Activated naive CD8-positive, alpha-beta T cell (primary cell): Measurements from ENCODE around the gene CDH13.

Source experiments
- H3K27ac Mint-ChIP-seq: one replicate; pipeline ENCODE4 v1.8.0; 2021; ENCODE audit warnings: mixed read lengths
- H3K27me3 Mint-ChIP-seq: one replicate; pipeline ENCODE4 v1.8.0; 2021; ENCODE audit warnings: mixed read lengths
- H3K36me3 Mint-ChIP-seq: one replicate; pipeline ENCODE4 v1.8.0; 2021; ENCODE audit warnings: mixed read lengths
- H3K4me1 Mint-ChIP-seq: one replicate; pipeline ENCODE4 v1.8.0; 2021; ENCODE audit warnings: low read depth, mixed read lengths
- H3K4me3 Mint-ChIP-seq: one replicate; pipeline ENCODE4 v1.8.0; 2021; ENCODE audit warnings: mild to moderate bottlenecking, mixed read lengths
- H3K9me3 Mint-ChIP-seq: one replicate; pipeline ENCODE4 v1.8.0; 2021; ENCODE audit warnings: low read depth, mixed read lengths

CDH13 gene

DNA sequence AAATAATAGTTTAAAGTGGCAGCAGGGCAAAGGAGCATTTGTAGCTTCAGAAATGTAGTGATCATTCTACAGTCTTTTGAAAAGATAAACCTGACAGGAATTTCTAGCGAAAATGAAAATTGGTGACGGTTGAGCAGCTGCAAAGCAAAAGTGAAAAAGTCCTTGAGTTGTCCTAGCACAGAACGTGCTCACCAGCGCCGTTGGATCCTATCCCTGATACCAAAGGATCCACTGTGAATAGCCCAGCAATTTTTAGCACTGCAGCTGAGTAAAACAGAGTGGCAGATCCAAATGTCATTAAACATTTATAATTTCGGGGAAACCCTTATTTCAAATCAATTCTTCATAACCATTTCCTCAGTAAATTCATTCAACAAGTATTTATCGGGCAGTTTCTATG lies 727.2 kb downstream of the CDH13 start:
- Mint-ChIP-seq H3K9me3 (no peaks in the 10 kb centered on the region), H3K4me3 (no peak overlapping the region), H3K27ac (no peak overlapping the region), H3K4me1 (no peaks in the 10 kb centered on the region), H3K36me3 (no peaks in the 10 kb centered on the region), H3K27me3 (no peaks in the 10 kb centered on the region)

DNA sequence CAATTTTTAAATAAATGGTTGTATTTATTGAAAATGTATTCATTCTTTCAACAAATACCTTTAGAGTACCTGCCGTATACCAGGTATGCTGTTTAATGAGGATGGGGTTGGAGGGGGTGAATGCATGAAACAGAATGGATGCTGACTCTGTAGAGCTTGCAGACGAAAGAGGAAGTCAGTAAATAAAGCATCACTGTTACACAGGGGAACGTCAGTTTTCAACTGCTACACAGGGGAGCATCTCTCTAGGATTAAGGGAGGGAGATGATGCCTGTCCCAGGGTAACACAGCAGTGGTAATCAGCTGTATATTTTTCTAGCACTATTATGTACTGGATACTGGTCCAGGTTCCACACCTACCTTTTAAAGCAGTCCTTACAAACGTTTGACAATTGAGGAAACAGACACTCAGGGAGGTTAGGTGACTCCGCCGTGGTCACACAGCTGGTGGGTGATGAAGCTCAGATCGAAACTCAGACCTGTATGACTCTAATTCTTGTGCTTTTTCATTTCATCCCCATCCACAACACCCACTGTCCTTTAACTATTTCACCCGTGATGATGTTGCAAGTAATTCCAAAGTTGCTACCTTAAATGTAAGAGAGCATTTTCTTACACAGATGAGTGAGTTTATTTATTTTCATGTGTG lies 728.9 kb downstream of the CDH13 start:
- no peaks in the 10 kb centered on the region for H3K9me3 Mint-ChIP-seq
- no peak overlapping the region for H3K27ac Mint-ChIP-seq
- no peaks in the 10 kb centered on the region for H3K4me1 Mint-ChIP-seq
- H3K27me3 Mint-ChIP-seq, result no peaks in the 10 kb centered on the region
- H3K4me3 Mint-ChIP-seq, result no peak overlapping the region
- H3K36me3 Mint-ChIP-seq, result no peaks in the 10 kb centered on the region

DNA sequence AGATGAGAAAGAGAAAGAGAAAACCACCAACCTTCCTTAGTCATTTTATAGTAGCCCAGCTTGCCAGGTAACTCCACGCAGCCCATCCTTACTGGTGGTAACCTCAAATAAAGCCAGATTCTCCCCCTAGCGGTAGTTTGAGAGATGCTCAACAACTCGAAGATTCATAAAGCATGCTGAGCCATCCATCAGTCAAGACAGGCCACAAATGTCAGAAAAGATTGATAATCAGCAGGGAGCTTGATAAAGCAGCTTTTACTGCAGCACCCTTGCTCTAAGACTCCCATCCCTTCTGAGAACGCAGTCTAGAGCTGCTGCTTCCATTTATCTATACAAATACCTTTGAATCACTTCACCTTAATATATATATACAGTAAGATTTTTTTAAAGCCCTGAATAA lies 729.5 kb downstream of the CDH13 start:
- Mint-ChIP-seq H3K4me3 (no peak overlapping the region), H3K4me1 (no peaks in the 10 kb centered on the region), H3K9me3 (no peaks in the 10 kb centered on the region), H3K27ac (no peak overlapping the region), H3K27me3 (no peaks in the 10 kb centered on the region), H3K36me3 (no peaks in the 10 kb centered on the region)

DNA sequence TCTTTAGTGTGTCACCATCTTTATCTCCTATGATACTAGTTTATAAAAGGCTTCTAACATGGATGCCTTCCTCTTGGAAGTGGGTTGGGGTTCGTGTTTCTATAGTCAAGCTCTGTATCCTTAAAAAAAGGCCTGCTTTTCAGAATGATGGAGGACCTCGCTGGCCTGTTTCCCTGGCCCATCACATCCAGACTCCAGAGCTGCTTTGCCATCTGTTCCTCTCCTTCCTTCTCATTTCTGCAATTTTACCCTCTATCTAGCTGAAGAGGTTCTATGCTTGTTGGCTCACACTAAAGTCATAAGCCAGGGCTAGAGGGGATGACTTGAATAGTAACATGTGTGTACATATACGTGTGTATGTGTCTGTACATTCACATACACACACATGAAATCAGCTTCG lies 730.2 kb downstream of the CDH13 start:
- no peak overlapping the region for H3K27ac Mint-ChIP-seq
- no peak overlapping the region for H3K4me3 Mint-ChIP-seq
- H3K36me3 Mint-ChIP-seq, result no peaks in the 10 kb centered on the region
- H3K4me1 Mint-ChIP-seq, result no peaks in the 10 kb centered on the region
- H3K9me3 Mint-ChIP-seq, result no peaks in the 10 kb centered on the region
- no peaks in the 10 kb centered on the region for H3K27me3 Mint-ChIP-seq

DNA sequence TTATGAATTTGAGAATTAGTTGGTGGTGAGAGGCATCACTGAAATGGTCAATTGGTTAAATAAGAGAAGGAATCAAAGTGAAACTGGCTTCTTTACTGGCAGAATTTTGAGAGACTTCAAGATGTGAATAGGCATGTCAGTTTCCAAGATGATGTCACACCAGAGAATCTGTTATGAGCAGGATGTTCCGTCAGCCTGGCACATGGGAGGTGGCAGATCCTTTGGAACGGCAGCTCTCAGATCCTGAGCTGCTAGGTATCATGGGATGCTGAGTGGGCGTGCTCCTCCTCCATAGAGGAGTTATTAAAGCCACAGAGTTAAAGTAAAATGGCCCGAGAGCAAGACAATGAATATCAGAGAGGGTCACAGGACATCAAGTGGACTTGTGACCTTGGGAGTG lies 736.8 kb downstream of the CDH13 start:
- Mint-ChIP-seq H3K9me3 (no peaks in the 10 kb centered on the region), H3K4me3 (no peak overlapping the region), H3K4me1 (no peaks in the 10 kb centered on the region), H3K27me3 (peaks cover 3% of the 10 kb centered on the region), H3K27ac (no peak overlapping the region), H3K36me3 (no peaks in the 10 kb centered on the region)

DNA sequence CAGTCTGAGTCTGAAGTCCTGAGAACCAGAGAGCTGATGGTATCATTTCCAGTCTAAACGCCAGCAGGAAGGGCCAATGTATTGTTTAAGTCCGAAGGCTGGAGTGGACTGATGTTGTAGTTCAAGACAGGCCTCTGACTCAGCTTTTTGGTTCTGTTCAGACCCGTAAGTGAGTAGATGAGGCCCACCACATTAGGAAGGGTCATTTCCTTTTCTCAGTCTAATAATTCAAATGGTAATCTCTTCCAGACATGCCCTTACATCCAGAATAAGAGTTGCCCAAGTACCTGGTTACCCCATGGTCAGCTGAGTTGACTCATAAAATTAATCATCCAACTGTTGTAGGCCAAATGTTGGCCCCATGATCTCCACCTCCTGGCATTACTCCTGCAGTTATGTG lies 738.4 kb downstream of the CDH13 start:
- Mint-ChIP-seq H3K4me1 (no peaks in the 10 kb centered on the region), H3K36me3 (no peaks in the 10 kb centered on the region), H3K4me3 (no peak overlapping the region)

DNA sequence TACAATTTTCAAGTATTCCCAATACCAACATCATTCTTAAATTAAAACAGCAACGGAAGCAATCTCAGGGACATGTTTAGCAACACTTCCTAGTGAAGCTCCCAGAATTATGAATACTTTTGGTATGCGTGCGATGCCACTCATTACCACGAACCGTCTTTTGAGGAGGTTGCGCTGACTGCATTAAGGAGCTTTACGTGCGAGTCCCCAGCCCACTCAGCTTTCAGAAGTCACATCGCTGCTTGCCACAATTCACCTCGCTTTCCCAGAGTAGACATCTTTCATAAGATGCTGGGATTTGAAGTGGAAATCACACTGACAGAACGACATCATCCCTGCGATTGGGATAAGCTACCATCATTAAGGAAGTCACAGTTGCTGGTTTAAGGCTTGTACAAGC lies 739.5 kb downstream of the CDH13 start:
- H3K27me3 Mint-ChIP-seq, result peaks cover 5% of the 10 kb centered on the region
- no peaks in the 10 kb centered on the region for H3K9me3 Mint-ChIP-seq
- H3K36me3 Mint-ChIP-seq, result no peaks in the 10 kb centered on the region
- H3K4me1 Mint-ChIP-seq, result no peaks in the 10 kb centered on the region
- no peak overlapping the region for H3K27ac Mint-ChIP-seq
- no peak overlapping the region for H3K4me3 Mint-ChIP-seq

More for the DNA sequence above, 738.4 kb downstream of the CDH13 start:
- Mint-ChIP-seq H3K9me3 (no peaks in the 10 kb centered on the region), H3K27me3 (peaks cover 5% of the 10 kb centered on the region), H3K27ac (no peak overlapping the region)

DNA sequence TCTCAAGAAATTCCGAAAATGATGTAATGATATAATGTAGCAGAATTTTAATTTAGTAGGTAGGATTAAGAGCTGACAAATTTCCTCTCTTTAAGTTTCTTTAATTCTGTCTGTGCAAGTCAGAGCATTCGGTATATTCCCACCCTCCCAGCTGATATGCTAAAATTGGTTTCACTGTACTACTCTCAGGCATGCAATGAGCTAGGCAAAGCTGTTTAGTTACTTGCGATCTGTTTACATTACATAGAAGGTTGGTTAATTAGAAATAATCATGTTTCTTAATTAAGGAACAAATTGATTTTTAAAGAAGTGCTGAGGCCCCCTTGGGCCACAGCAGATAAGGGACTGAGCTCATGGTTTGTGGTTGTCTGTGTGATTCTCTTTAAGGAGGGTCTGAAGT lies 748.2 kb downstream of the CDH13 start:
- no peaks in the 10 kb centered on the region for H3K27me3 Mint-ChIP-seq
- H3K4me3 Mint-ChIP-seq, result no peak overlapping the region
- H3K9me3 Mint-ChIP-seq, result no peaks in the 10 kb centered on the region
- H3K27ac Mint-ChIP-seq, result no peak overlapping the region
- H3K36me3 Mint-ChIP-seq, result no peaks in the 10 kb centered on the region
- H3K4me1 Mint-ChIP-seq, result no peaks in the 10 kb centered on the region

DNA sequence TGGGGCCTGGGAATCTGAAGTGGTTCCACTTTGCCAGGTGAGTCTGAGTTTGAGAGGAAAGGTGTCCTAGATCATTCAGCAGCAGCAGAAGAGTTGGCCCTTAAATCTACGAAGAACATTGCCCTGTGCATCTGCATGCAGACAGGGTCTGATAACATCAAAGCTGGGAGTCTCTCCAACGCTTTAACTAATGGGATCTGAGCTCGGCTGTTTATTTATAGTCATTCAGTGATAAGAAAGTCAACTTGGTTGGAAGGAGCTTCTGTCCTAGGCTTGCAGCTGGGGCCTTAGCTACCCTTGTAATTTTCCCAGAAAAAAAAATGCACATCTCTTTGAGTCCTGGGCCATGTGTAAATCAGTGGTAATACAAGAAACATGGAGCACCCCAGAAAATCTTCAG lies 763.0 kb downstream of the CDH13 start:
- Mint-ChIP-seq H3K4me1 (no peaks in the 10 kb centered on the region), H3K4me3 (no peak overlapping the region), H3K27me3 (no peaks in the 10 kb centered on the region), H3K27ac (no peak overlapping the region), H3K9me3 (peaks cover 4% of the 10 kb centered on the region), H3K36me3 (no peaks in the 10 kb centered on the region)

DNA sequence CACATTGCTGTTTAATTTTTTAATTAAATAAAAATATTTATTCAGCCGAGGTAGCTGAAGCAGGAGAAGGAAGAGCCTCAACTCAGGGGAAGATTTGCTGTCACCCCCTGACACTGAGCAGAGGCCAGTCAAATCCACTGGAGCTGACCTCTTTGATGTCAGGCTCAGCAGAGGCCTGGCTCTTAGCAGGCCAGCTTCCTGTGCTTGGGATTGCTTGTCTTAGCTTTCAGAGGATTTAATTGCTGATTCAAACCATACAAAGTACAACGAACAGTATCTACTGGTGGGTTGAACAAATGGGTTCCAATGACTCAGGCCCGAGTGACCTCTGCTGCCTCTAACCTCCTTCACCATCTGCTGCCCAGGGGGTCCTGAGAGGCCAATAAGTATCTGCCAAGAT lies 764.0 kb downstream of the CDH13 start:
- Mint-ChIP-seq H3K27me3 (no peaks in the 10 kb centered on the region), H3K4me3 (no peak overlapping the region), H3K27ac (no peak overlapping the region), H3K4me1 (no peaks in the 10 kb centered on the region), H3K36me3 (no peaks in the 10 kb centered on the region), H3K9me3 (peaks cover 5% of the 10 kb centered on the region)

DNA sequence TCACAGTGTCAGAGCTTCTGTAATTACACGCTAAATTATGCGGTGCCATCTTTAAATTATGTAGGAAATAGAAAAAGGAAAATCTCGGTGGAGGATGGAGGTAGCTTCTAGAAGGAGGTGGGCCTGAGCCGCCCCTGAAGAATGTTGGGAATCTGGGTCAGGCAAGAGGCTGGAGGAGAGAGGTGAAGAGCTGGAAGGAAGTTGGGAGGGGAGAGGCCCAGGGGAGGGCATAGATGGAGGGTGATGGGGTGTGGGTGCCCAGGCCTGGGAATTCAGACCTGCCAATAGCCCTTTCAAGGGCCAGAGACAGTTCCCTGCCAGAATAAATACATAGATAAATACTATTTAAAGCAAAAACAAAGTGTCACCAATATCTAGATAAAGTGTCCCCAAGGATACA lies 766.0 kb downstream of the CDH13 start:
- Mint-ChIP-seq H3K36me3 (no peaks in the 10 kb centered on the region), H3K4me3 (no peak overlapping the region), H3K9me3 (peaks cover 9% of the 10 kb centered on the region), H3K4me1 (no peaks in the 10 kb centered on the region), H3K27ac (no peak overlapping the region), H3K27me3 (no peaks in the 10 kb centered on the region)

DNA sequence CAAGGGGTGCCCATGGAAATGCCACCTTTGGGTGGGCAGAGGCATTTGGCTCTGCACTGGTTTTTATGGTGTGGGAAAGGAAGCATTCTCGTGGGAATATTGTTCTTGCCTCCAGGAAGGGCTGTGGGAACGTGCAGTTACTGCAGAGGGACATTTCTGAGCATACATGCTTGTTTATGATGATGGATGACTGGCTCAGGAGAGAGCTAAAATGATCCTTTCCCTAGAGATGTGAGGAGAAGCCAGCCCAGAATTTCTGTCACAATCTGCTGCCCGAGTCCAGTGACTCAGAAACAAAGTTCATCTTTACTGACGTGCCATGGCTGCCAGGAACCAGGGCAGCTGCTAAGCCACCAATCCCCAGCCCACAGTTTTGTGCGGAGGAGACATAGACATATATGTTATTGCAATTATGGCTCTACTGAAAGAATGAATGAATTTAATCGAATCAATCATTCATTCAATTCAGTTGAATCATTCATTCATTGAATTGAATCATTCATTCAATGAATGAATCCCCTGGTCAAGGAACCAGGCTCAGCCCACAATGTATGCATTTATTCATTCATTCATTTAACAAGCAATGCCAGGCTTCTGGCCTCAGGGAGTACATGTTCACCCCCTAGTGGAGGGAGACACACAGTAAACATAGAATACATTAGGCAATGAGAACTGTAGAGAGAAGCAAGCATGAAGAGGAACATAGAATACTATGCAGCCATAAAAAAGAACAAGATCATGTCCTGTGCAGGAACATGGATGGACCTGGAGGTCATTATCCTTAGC lies 766.6 kb downstream of the CDH13 start:
- no peaks in the 10 kb centered on the region for H3K4me1 Mint-ChIP-seq
- H3K4me3 Mint-ChIP-seq, result no peak overlapping the region
- H3K27me3 Mint-ChIP-seq, result no peaks in the 10 kb centered on the region
- H3K9me3 Mint-ChIP-seq, result peaks cover 9% of the 10 kb centered on the region
- no peaks in the 10 kb centered on the region for H3K36me3 Mint-ChIP-seq
- H3K27ac Mint-ChIP-seq, result no peak overlapping the region

DNA sequence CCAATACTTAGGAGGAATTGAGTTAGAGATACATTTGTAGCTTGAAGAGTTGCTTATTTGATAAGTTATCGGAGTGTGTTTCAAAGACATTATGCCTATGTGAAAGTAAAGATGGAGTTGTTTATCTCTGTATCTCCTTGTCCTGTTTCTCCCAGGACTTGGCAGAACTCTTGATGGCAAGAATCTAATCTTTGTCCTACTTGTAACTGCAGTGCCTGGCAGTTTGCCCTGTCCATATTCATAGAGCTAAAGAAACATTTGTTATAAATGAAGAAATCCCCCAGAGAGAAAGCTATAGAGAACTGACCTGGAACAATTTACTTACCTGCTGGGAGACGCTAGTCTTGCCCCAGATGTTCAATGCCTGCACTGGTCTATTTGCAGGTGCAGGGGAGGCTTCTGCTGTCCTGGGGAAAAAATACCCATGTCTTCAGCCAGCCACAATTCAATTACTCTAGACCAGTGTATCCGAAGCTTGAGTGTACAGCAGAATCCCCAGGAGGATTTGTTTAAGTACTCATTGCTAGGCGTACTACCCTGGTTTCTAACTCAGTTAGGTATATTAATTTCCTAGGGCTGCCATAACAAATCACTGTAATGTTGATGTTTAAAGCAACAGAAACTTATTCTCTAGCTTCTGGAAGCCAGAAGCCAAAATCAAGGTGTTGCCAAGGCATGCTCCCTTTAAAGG lies 771.0 kb downstream of the CDH13 start:
- Mint-ChIP-seq H3K4me1 (no peaks in the 10 kb centered on the region), H3K27ac (no peak overlapping the region), H3K9me3 (peaks cover 5% of the 10 kb centered on the region), H3K36me3 (no peaks in the 10 kb centered on the region), H3K27me3 (no peaks in the 10 kb centered on the region), H3K4me3 (no peak overlapping the region)

DNA sequence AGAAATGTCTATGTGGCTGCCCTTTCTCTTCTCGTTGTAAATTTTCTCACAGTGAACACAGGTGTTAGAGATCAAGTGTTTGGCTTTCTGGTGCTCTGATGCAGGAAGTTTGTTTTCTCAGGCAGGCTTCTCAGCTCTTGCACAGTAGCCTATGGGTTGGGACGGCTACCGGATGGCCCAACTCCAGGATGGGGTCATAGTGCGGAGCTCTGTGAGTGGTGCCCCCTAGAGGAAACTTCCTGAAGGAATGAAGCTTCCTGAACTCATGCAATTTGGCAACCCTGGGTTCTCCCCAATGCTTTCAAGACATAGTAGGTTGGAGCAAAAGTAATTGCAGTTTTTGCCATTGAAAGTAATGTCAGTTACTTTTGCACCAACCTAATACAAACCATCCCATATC lies 773.5 kb downstream of the CDH13 start:
- no peaks in the 10 kb centered on the region for H3K36me3 Mint-ChIP-seq
- H3K27me3 Mint-ChIP-seq, result no peaks in the 10 kb centered on the region
- no peaks in the 10 kb centered on the region for H3K4me1 Mint-ChIP-seq
- H3K4me3 Mint-ChIP-seq, result no peak overlapping the region
- no peak overlapping the region for H3K27ac Mint-ChIP-seq
- H3K9me3 Mint-ChIP-seq, result peaks cover 5% of the 10 kb centered on the region

DNA sequence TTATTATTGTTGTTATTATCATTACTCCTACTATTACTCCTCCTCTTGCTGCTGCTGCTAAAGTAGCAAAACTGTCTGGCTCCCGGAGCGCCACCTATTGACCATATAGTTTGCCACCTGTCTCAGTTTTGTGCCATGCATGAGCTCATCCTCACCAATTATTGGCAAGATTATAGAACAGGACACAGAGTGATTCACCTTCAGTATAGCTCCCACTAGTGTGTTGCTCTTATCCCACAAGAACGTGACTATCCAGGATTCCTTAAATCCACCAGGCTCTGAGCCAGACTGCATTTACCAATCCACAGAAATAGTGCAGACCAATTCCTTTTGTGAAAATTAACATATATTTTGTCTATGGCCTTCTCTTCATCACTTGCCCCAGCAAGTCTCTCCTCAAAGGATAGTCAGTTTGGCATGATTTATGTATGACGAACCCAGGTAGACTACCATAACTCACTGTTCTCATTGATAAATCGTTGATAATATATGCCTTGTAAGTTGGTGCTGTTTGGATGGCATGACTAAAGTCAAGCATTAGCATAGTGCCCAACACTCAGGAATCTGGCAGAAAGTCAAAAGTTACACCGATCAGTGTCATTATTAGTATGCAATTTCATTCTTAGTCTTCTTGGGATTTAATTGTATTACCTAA lies 775.5 kb downstream of the CDH13 start:
- Mint-ChIP-seq H3K9me3 (no peaks in the 10 kb centered on the region), H3K36me3 (no peaks in the 10 kb centered on the region), H3K4me3 (no peak overlapping the region), H3K27me3 (no peaks in the 10 kb centered on the region), H3K4me1 (no peaks in the 10 kb centered on the region), H3K27ac (no peak overlapping the region)
